Motor neuron (in vitro differentiated cells): ENCODE results near the gene LRP8. TPM values are rescaled to one million over a fixed set of nuclear protein-coding genes. Genes with fewer than 3 reads are reported as not detected.

Experiments used
- ATAC-seq, 8 experiments: fragments of 200-7000 bp; cut with Tn5 transposase; replicated peaks in 6 of 8; 2 replicates each; pipeline ENCODE4 v1.8.0; 2021; ENCODE audit warnings: mild to moderate bottlenecking in 8 of 8, moderate library complexity in 8 of 8
- H3K27ac ChIP-seq, 2 donors: fragments of 250-450 bp; sonication (Bioruptor Pico); 2 replicates each; pipeline ENCODE4 v1.9.0; 2021; ENCODE audit warnings: antibody characterized with exemption in 2 of 2, mild to moderate bottlenecking in 2 of 2, moderate library complexity in 1 of 2
- H3K4me1 ChIP-seq, 2 donors: fragments of 250-450 bp; sonication (Bioruptor Pico); replicated peaks in 1 of 2; 2 replicates each; pipeline ENCODE4 v1.6.1; 2021; ENCODE audit warnings: antibody characterized with exemption in 2 of 2, mild to moderate bottlenecking in 2 of 2, moderate library complexity in 1 of 2
- H3K4me3 ChIP-seq, 5 donors: fragments of 250-450 bp; sonication (Bioruptor Pico); 2 replicates each; pipeline ENCODE4 v1.9.0; 2021; ENCODE audit warnings: antibody characterized with exemption in 5 of 5, mild to moderate bottlenecking in 5 of 5, moderate library complexity in 4 of 5
- WGBS, 10 experiments: fragments of 450-650 bp; shearing (Covaris generic); methylation state at CpG; one replicate each; pipeline ENCODE4 v1.0.0; 2022; 5-methylcytosine and 5-hydroxymethylcytosine counted together
- in situ Hi-C, 9 experiments: fragments of 400-800 bp; cut with MboI; loops; one replicate each; pipeline ENCODE4 v1.15.0; 2021; ENCODE audit warnings: low sequenced_read_pairs in 9 of 9, low pct_unique_long_range_greater_than_20kb in 2 of 9; ENCODE audit not compliant: unreplicated experiment in 9 of 9
- total RNA-seq, 8 experiments: library from RNA; unstranded; fragments of 300-600 nt; gene quantifications; 2 replicates each; pipeline versions ENCODE4 v1.2.3 to v1.2.4, GENCODE V29; 2022

Gene LRP8
- total RNA-seq, 8 experiments from 2014 or later, result 2.8 to 44.0 (median 26.7) TPM

DNA sequence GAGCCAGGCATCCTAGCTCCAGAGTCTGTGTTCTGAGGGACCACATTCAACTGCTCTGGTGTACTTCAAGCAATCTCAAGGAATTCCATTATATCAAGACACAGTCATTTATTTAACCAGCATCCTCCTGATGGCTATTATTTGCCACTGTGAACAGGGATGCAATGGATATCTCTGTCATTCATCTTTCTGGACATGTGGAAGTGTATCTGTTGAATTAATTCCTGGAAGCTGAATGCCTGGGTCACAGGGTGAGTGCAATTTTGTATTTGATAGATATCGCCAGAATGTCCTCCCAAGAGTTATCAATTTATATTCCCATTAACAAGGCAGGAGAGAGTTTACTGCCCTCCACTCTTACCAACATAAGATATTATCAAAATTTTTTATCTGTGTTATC, 24.7 kb upstream of the LRP8 start:
- ATAC-seq, result peak in 5 of 8 experiments; percentile 32 to 80 (median 70)
- 29 to 100% (median 58%) methylated on average over 1 of the region's 1 CpG; no CpG with 5 or more reads in 2 of the 10 experiments for WGBS, 10 experiments
- Histone ChIP-seq H3K27ac (no peak overlapping the region), H3K4me1 (peaks cover 20 to 24% of the 10 kb centered on the region in 2 donors), H3K4me3 (no peak overlapping the region)
- in situ Hi-C loops, result no loop called here

DNA sequence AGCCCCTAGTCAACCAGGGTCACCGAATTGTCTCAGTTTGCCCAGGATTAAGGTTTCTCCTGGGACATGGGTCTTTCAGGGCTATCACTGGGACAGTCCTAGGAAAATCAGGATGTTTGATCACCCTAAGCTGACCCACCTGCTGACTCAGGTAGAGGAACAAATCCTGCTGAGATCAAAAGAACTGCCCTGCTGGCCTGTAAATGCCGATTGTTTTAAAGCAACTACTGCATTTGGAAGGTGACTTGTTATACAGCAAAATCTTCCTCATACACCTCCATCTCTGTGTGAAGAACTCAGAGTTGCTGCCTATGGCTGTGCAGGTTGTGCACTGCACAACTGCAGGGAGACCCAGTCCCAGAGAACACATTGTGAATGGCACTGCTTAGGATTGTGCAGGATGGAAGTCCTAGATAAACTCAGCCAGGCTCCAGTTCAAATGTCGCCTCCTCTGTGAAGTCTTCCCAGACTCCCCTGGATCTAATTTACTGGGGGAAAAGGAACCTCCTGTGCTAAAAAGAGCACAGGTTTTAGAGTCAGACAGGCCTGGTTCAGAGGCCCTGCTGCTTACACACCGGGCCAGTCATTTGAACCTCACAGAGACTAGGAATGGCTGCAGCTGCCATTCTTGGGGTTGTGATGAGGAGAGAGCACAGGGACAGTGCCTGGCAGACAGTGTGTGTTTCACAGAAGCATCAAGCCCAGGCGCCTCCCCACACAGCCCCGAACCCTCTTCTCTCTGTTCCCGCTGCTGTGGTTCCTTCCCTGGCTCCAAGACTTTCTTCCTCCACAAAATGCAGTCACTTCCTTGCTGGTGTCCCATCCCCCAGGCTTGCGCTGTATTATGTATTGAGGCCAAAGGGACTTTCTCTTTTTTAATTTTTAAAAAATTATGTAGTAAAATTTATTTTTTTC, 23.2 kb upstream of the LRP8 start:
- 26 to 100% (median 90%) methylated on average over 1 to 7 of the region's 8 CpGs for WGBS, 10 experiments
- no peak overlapping the region for H3K4me3 ChIP-seq
- no peak for ATAC-seq
- H3K27ac ChIP-seq, result no peak overlapping the region
- peaks cover 23 to 24% of the 10 kb centered on the region in 2 donors for H3K4me1 ChIP-seq
- in situ Hi-C loops, result no loop called here

DNA sequence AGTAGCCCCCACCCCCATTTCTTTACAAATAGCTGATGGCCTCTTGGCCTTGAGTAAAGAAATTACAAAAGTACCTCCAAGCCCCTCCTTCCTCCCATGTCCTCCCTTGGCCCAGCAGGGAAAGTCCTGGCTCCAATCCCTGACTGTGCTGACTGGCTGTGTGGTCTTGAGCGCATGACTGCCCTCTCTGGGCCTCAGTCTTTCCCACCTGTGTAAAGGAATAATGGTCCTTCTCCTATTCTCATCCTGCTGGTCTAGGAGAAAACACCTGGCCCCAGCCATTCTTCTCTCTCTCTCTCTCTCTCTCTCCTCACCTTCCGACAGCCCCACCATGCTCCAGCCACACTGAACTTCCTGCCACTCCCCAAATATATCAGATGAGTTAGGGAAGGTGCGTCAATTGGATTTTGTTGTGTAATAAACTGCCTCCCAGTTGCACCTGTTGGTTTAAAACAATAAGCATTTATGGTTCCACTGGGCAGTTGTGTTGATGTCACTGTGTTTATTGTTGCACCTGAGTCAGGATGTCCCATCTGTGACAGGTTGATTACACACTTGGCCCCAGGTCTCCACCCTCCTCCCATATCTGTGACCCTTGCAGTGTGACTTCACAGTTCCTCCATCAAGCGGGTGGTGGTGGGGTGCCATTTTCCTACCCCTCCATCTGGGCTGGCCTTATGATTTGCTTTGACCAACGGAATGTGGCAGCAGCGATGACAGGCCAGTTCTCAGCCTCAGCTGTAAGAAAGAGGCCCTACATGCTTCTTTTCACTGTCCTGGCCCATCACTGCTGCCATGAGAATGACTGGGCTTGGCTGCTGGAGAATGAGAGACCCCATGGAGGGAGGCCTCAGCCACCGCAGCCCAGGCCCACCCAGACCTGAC, 22.3 kb upstream of the LRP8 start:
- WGBS, 10 experiments, result 50 to 100% (median 95%) methylated on average over 1 to 5 of the region's 7 CpGs; no CpG with 5 or more reads in 2 of the 10 experiments
- H3K4me1 ChIP-seq, result peaks cover 23 to 24% of the 10 kb centered on the region in 2 donors
- no peak overlapping the region for H3K4me3 ChIP-seq
- in situ Hi-C loops, result no loop called here
- ATAC-seq, result no peak
- no peak overlapping the region for H3K27ac ChIP-seq

DNA sequence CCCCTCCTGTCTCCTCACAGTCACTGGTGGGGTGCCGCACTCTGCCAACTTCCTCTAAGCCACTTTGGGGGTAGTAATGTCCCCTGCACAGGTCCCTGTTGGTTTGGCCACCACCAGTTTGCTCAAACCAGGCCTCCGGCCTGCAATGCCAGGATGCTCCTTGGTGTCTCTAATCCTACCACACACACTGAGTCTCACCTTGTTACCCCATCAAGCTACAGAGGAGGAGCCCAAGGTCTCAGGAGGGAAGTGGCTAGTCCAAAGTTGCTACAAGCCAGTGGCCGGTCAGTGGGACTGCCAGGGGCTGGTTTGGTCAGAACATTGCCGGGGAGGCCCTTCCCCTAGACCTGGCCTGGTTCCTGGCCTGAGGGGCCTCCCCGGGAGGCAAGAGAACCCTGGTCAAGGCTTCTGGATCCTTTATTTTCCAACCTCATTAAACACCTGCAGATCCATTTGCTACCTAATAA, 21.5 kb upstream of the LRP8 start:
- Histone ChIP-seq H3K27ac (no peak overlapping the region), H3K4me3 (no peak overlapping the region), H3K4me1 (peaks cover 23 to 24% of the 10 kb centered on the region in 2 donors)
- 50 to 100% (median 79%) methylated on average over 2 to 5 of the region's 5 CpGs; no CpG with 5 or more reads in 4 of the 10 experiments for WGBS, 10 experiments
- in situ Hi-C loops, result no loop called here
- ATAC-seq, result no peak

DNA sequence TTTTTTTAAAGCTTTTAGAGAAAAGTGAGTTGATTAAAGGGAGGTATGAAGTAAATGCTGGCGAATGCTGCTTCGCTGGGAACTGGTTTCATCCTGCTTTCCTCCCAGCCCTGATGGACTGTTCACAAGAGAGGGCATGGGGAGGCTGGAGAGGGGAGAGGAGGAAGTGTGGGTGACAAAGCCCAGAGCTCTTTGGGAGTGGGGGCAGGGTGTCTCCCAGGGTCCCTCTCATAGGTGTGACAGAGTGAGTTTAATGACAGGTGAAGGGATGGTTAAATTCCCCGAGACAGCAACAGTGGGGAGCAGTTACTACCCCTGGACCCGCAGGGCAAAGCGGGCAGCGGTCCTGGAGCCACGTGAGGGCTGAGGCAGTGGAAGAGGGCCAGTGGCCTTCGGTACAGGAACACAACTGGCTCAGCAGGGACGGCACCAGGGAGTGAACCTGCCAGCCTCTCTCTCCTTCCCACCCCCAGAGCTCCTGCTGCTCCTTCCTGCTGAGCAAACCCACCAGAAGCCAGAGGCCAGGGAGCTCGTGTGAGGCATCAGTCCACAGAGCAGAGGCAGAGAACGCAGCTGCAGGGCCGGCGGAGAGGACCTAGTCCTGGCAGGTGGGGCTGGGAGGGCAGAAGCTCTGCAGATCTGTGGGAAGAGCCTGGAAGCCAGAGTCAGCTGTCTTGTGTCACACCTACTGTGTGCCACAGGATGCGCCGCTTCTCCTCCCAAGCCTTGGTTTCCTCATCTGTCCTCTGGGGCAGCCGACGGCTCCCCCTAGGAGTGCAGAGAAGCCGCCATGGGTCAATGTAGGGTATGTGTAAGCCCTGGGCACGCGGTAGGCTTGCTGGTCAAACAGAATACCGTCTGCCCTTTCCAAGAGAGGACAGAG, 20.9 kb upstream of the LRP8 start:
- in situ Hi-C loops, result no loop called here
- H3K4me1 ChIP-seq, result peaks cover 23 to 24% of the 10 kb centered on the region in 2 donors
- H3K27ac ChIP-seq, result peak overlapping the region; percentile 7 to 38
- H3K4me3 ChIP-seq, result no peak overlapping the region
- peak in 5 of 8 experiments; percentile 58 to 80 (median 68) for ATAC-seq
- 14 to 100% (median 70%) methylated on average over 1 to 16 of the region's 21 CpGs for WGBS, 10 experiments

DNA sequence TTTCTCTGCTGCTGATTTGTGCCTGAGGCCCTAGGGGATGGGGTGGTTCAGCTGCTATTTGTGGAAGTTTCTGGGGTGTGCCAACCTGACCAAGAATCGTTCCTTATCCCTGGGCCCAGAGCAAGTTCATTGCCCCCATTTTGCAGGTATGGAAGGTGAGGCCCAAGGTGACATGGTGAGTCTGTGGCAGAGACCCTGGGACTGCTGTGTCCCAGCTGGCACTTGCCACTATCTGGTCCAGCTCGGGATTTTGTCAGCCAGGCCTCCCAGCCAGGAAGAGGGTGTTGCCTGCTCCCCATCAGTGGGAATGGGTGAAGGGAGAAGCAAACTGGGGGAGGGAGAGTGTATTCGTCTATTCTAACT, 18.9 kb upstream of the LRP8 start:
- Histone ChIP-seq H3K4me3 (no peak overlapping the region), H3K4me1 (peaks cover 13 to 16% of the 10 kb centered on the region in 2 donors), H3K27ac (no peak overlapping the region)
- in situ Hi-C loops, result no loop called here
- 0 to 100% (median 63%) methylated on average over 1 to 3 of the region's 3 CpGs; no CpG with 5 or more reads in 2 of the 10 experiments for WGBS, 10 experiments
- ATAC-seq, result no peak

DNA sequence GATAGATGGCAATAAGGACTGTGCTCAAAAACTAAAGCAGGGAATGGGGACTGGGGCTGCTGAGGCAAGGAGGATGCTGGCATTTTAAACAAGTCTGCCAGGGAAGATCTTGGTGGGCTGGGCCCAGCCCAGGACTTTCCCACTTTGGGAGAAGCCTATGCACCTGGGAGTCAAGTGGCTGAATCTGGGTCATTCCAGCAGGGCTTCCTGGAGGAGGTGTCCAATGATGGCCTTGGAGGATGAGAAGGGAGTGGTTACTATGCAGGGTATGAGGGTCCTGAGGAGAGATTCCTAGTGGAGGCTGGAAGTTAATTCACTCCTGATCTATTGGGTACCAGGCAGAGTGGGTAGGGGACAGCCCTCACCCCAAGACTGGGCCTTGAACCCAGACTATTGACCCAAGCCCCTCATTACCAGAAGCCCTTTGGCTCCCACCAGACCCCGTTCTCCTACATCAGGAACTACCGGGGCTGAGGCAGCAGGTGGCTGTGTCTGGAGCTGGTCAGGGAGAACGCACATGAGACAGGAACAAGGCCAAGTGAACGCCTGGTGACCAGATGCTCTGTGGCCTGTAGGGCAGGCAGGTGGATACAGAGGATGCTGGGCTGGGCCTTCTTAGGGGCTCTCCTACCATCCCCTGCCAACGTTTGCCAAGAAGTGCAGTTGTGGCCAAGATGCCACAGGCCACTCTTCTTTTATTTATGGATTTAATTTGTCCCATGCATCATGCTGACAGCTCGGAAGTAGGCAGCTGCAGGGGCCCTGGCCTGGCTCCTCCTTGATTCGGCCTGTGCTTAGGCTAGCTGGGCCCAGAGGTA, 18.3 kb upstream of the LRP8 start:
- WGBS, 10 experiments, result 27 to 100% (median 85%) methylated on average over 1 to 6 of the region's 7 CpGs; no CpG with 5 or more reads in 5 of the 10 experiments
- peaks cover 13 to 16% of the 10 kb centered on the region in 2 donors for H3K4me1 ChIP-seq
- in situ Hi-C loops, result no loop called here
- H3K4me3 ChIP-seq, result no peak overlapping the region
- ATAC-seq, result peak in 1 of 8 experiments; percentile 32
- no peak overlapping the region for H3K27ac ChIP-seq

DNA sequence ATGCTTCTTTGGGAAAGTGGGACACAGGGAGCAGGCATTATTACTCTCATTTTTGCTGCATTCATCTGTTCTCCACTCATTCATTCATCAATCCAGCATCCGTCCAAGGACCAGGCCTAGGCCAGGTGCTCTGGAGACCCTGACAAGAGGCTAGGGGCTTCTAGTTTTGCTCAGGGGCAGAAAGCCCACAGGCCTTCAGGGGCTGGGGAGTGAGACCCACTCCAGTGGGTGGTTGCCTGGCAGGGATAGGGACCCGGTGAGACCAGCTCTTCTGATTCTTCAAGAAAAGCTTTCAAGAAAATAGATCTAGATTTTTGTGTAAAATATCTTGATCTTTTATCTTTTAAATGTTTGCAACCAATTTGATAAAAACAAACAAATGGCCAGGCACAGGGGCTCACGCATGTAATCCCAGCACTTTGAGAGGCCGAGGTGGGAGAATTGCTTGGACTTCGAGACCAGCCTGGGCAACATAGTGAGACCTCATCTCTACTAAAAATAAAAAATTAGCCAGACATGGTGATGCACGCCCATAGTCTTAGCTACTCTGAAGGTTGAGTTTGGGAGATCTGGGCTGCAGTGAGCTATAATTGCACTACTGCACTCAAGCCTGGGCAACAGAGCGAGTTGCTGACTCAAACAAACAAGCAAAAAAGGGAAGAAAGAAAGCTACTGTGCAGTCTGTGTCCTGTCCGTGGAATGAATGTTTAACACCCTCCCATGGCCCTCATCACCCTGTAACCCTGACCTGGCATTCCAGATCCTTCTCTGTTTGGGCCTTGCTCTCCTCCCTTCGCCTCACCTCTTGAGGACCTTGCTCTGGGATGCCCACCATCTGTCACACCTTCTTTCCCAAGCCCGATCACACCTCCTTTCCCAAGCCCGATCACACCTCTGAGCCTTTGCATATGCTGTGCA, 17.3 kb upstream of the LRP8 start:
- ATAC-seq, result no peak
- WGBS, 10 experiments, result 67 to 96% (median 88%) methylated on average over 1 to 11 of the region's 11 CpGs; no CpG with 5 or more reads in 1 of the 10 experiments
- Histone ChIP-seq H3K4me1 (peaks cover 13 to 16% of the 10 kb centered on the region in 2 donors), H3K4me3 (no peak overlapping the region), H3K27ac (no peak overlapping the region)
- in situ Hi-C loops, result no loop called here

DNA sequence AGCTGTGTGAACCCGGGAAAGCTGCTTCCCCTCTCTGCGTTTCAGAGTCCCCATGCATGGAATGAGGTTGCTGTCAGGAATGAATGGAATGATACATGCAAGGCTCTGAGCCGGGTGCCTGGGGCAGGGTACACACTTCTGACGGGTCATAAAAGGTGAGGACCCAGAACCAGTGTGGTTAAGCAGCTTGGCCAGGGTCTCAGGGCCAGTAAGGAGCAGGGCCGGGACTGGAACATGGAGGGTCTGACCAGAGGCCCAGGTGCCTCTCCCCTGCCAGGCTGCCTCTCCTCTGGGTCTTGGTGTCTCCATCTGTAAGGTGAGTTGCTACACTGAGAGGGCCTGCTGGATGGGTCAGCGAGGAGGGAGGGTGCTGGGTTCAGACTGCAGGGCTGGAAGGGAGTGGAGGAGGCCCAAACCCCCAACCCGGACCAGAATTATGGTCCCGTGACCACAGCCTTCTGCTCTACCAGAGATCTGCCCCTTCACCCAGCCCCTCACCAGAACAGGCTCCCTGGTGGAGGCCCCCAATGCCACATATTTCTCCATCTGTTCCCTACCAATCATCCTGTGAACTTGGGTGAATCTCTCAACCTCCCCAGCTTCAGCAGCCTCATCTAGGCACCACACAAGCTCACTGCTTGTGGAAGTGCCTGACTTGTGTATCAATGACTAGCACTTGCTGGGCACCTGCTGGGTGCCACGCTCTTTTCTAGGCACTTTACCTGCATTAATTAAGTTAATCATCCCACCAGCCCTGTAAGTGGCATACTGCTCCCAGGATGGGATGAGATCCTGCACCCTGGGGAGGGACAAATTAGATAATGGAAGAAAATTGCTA, 16.2 kb upstream of the LRP8 start:
- in situ Hi-C loops, result no loop called here
- ATAC-seq, result no peak
- no peak overlapping the region for H3K4me3 ChIP-seq
- H3K27ac ChIP-seq, result no peak overlapping the region
- peaks cover 13 to 16% of the 10 kb centered on the region in 2 donors for H3K4me1 ChIP-seq
- 0 to 83% (median 75%) methylated on average over 1 to 6 of the region's 9 CpGs; no CpG with 5 or more reads in 3 of the 10 experiments for WGBS, 10 experiments

DNA sequence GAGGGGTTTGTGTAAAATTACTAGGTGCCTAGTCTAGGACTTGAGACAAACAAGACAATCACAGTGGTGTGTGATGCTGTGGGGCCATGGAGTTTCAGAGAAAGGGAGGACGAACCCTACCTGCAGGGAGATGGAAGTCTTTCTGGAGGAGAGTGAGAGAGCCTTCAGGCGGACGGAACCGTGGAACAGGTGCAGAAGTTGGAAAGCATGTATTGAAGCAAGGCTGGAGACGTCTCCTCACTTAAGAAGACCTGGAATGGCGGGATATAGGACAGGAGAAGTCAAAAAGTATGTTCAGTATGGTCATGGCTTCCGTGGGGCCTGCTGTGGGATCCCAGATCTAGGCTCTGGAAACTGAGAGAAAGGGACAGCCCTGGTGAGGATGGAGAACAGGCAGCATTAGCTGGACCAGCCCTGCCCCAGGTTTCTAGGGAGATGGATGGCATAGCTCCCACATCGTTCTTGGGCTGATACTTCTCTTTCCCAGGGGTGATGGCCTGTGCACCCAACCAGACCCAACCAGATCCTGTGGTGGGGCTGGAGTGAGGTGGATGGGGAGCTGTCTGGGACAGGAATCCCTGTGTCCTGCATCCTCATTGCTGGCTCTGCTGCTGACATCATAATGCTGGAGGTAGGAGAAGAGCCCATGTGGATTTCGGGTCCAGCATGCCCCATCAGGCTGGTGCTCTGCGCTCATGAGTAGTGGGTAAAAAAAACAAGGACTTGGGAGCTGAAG, 15.0 kb upstream of the LRP8 start:
- no peak for ATAC-seq
- no peak overlapping the region for H3K27ac ChIP-seq
- in situ Hi-C loops, result no loop called here
- WGBS, 10 experiments, result 32 to 100% (median 72%) methylated on average over 1 to 8 of the region's 10 CpGs; no CpG with 5 or more reads in 1 of the 10 experiments
- H3K4me3 ChIP-seq, result no peak overlapping the region
- H3K4me1 ChIP-seq, result peaks cover 4 to 6% of the 10 kb centered on the region in 2 donors
